Lower leg skin (tissue), 3 donors: ENCODE measurements around the gene LRP1B.

ENCODE experiments used
- CTCF ChIP-seq, 3 donors: fragments of 450-650 bp; IDR thresholded peaks; one replicate each; pipeline ENCODE4 v1.5.1; 2016; ENCODE audit warnings: antibody characterized with exemption in 3 of 3, mild to moderate bottlenecking in 3 of 3, moderate library complexity in 2 of 3
- POLR2A ChIP-seq, 2 donors: fragments of 450-650 bp; IDR thresholded peaks; one replicate each; pipeline ENCODE4 v1.6.1; 2016 to 2017; ENCODE audit warnings: antibody characterized with exemption in 2 of 2, mild to moderate bottlenecking in 1 of 2, moderate library complexity in 1 of 2

- TF ChIP-seq POLR2A (IDR thresholded peaks at IDR 0.05), result no peak
- TF ChIP-seq CTCF (IDR thresholded peaks at IDR 0.05), result no peak
Observed at GRCh38 chr2:140288726-140289125, 1842.1 kb downstream of the LRP1B start.
